Panc1 (cell line): Measurements from ENCODE around the gene PEPD. TPM values are rescaled to one million over a fixed set of nuclear protein-coding genes. Genes with fewer than 3 reads are reported as not detected.

Experiments used
- ATAC-seq: fragments of 200-7000 bp; cut with Tn5 transposase; 2 replicates; pipeline ENCODE4 v1.9.1; 2020; ENCODE audit warnings: mild to moderate bottlenecking, moderate library complexity
- BruUV-seq: library from RNA; stranded (reverse); fragments of 400-500 nt; replicated peaks from 2 replicates; lab custom pipeline; 2021; lab: Mats Ljungman, UMichigan
- CTCF ChIA-PET: fragments of 300-600 bp; sonication (Branson Sonifier 250); formaldehyde crosslinking; loops from one replicate; lab custom pipeline; 2022; ENCODE audit warnings: antibody characterized with exemption; lab: Charles Lee
- POLR2A ChIA-PET: fragments of 300-600 bp; sonication (Branson Sonifier 250); formaldehyde crosslinking; loops from one replicate; lab custom pipeline; 2022; ENCODE audit warnings: antibody characterized with exemption; lab: Charles Lee
- DNase-seq: peaks from one replicate; pipeline ENCODE4 v3.0.0-alpha.2; 2010; ENCODE audit warnings: low read depth, low spot score
- H3K27ac ChIP-seq: 2 replicates; pipeline ENCODE4 v1.5.1; 2011; ENCODE audit warnings: mild to moderate bottlenecking, low read length, inconsistent platforms
- H3K27me3 ChIP-seq: fragments of 200-500 bp; sonication (Bioruptor generic); 2 replicates; pipeline ENCODE4 v1.6.0; 2014; ENCODE audit warnings: low read length, inconsistent platforms; ENCODE audit not compliant: control insufficient read depth, insufficient read depth
- H3K36me3 ChIP-seq: fragments of 200-500 bp; sonication (Bioruptor generic); 2 replicates; pipeline ENCODE4 v1.5.1; 2014; ENCODE audit warnings: inconsistent platforms, mild to moderate bottlenecking, low read length, moderate library complexity; ENCODE audit not compliant: control insufficient read depth, insufficient read depth
- H3K4me1 ChIP-seq: 2 replicates; pipeline ENCODE4 v1.5.1; 2011; ENCODE audit warnings: inconsistent platforms, mild to moderate bottlenecking, low read length, moderate library complexity; ENCODE audit not compliant: control insufficient read depth, insufficient read depth
- H3K4me3 ChIP-seq, 2 experiments: 2 replicates each; pipeline ENCODE4 v1.5.1; 2011 to 2012; ENCODE audit warnings: low read depth in 2 of 2, low read length in 2 of 2, mild to moderate bottlenecking in 2 of 2, inconsistent platforms in 1 of 2, moderate library complexity in 1 of 2
- H3K9me3 ChIP-seq: fragments of 200-500 bp; sonication (Bioruptor generic); 2 replicates; pipeline ENCODE4 v1.5.1; 2014; ENCODE audit warnings: low read depth, mild to moderate bottlenecking, inconsistent platforms, low read length, moderate library complexity; ENCODE audit not compliant: control insufficient read depth, insufficient read depth
- CTCF ChIP-seq: fragments of 450-650 bp; IDR thresholded peaks from 2 replicates; pipeline ENCODE4 v1.5.1; 2017; ENCODE audit warnings: mild to moderate bottlenecking
- POLR2AphosphoS5 ChIP-seq: IDR thresholded peaks from 2 replicates; pipeline ENCODE4 v1.6.1; 2012; ENCODE audit warnings: mild to moderate bottlenecking, low read depth, low read length, moderate library complexity
- REST ChIP-seq, 2 experiments: IDR thresholded peaks; 2 replicates each; pipeline ENCODE4 v1.6.1; 2011 to 2012; ENCODE audit warnings: low read depth in 2 of 2, control low read depth in 1 of 2, low read length in 1 of 2, mild to moderate bottlenecking in 1 of 2, moderate library complexity in 1 of 2; ENCODE audit not compliant: insufficient read depth in 1 of 2
- SIN3A ChIP-seq: IDR thresholded peaks from 2 replicates; pipeline ENCODE4 v1.6.1; 2012; ENCODE audit warnings: low read depth, mild to moderate bottlenecking, low read length, moderate library complexity, borderline replicate concordance; ENCODE audit not compliant: insufficient read depth
- TCF7L2 ChIP-seq: IDR thresholded peaks from 2 replicates; pipeline ENCODE4 v1.6.1; 2011; ENCODE audit warnings: mild to moderate bottlenecking, low read depth, low read length, inconsistent platforms
- in situ Hi-C: cut with HindIII; loops from 2 replicates; pipeline ENCODE4 v1.10.0; 2016; ENCODE audit warnings: low sequenced_read_pairs, low pct_unique_long_range_greater_than_20kb
- intact Hi-C: fragments of 100-400 bp; cut with micrococcal nuclease; formaldehyde crosslinking; loops from one replicate; pipeline ENCODE4 v1.10.0; 2022; ENCODE audit not compliant: unreplicated experiment
- total RNA-seq: library from RNA; stranded (reverse); gene quantifications from one replicate; pipeline ENCODE4 v1.2.1, GENCODE V29; 2021; ENCODE audit not compliant: unreplicated experiment

Gene PEPD
- total RNA-seq, 1 experiment from 2014 or later: 102 TPM

- Histone ChIP-seq H3K27me3 (peaks cover 8% of the 10 kb centered on the region), H3K9me3 (no peaks in the 10 kb centered on the region), H3K36me3 (no peaks in the 10 kb centered on the region), H3K4me1 (no peaks in the 10 kb centered on the region), H3K27ac (no peak overlapping the region), H3K4me3 (no peak overlapping the region)
- intact Hi-C loops: no loop called here
- TF ChIP-seq SIN3A (no peak), POLR2AphosphoS5 (no peak), CTCF (no peak), REST (IDR thresholded peaks at IDR 0.05; ENCODE audit: insufficient read depth in 1 of 2, low read depth in 2 of 2, low read length in 1 of 2) (no peak), TCF7L2 (no peak)
- no TSS peak for BruUV-seq
- ChIA-PET POLR2A (no interaction called here), CTCF (no interaction called here)
- no peak for DNase-seq
- no peak for ATAC-seq
- in situ Hi-C loops: no loop called here
These were observed 154.7 kb downstream of the PEPD start for GRCh38 chr19:33366897-33367296.

GRCh38 chr19:33366127-33366526 is 155.5 kb downstream of the PEPD start:
- intact Hi-C loops: no loop called here

More at GRCh38 chr19:33366127-33366526, 155.5 kb downstream of the PEPD start:
- H3K36me3 ChIP-seq: no peaks in the 10 kb centered on the region
- H3K27me3 ChIP-seq: peaks cover 8% of the 10 kb centered on the region
- in situ Hi-C loops: no loop called here
- H3K27ac ChIP-seq: no peak overlapping the region
- no peak for ATAC-seq
- no peak for DNase-seq
- ChIA-PET CTCF (no interaction called here), POLR2A (no interaction called here)
- H3K4me3 ChIP-seq: no peak overlapping the region
- no TSS peak for BruUV-seq
- H3K9me3 ChIP-seq: no peaks in the 10 kb centered on the region
- no peaks in the 10 kb centered on the region for H3K4me1 ChIP-seq
- no peak for TF ChIP-seq SIN3A
- TF ChIP-seq TCF7L2: no peak
- TF ChIP-seq POLR2AphosphoS5: no peak
- TF ChIP-seq REST (IDR thresholded peaks at IDR 0.05; ENCODE audit: insufficient read depth in 1 of 2, low read depth in 2 of 2, low read length in 1 of 2): no peak
- no peak for TF ChIP-seq CTCF
